NOMO-1 treated with dmso at 0.1 percent for 144 hours (cell line): Measurements from ENCODE around the gene DNAJC13.
A peak's percentile ranks its signal among the peaks of the same experiment; 100 is the strongest.
"Not testable (repeated sequence)": the region's sequence is repeated elsewhere in the genome, so short reads cannot be mapped to it uniquely, and the experiment has no call there.

Experiments
- DNase-seq: peaks from one replicate; lab custom pipeline; 2025; ENCODE audit not compliant: unreplicated experiment; lab: John Stamatoyannopoulos, UW

Gene DNAJC13

GRCh38 chr3:132542577-132542976 is 125.3 kb downstream of the DNAJC13 start:
- no peak for DNase-seq

- peak; percentile 31 for DNase-seq
Measured at GRCh38 chr3:132543011-132543739, 125.9 kb downstream of the DNAJC13 start.

- no peak for DNase-seq
Measured at GRCh38 chr3:132544130-132544529, 126.8 kb downstream of the DNAJC13 start.

GRCh38 chr3:132545471-132545870 is 128.2 kb downstream of the DNAJC13 start:
- DNase-seq: peak; percentile 39

GRCh38 chr3:132549169-132549568 is 131.9 kb downstream of the DNAJC13 start:
- DNase-seq: no peak

- DNase-seq: no peak
Measured at GRCh38 chr3:132549890-132550578, 132.7 kb downstream of the DNAJC13 start.

GRCh38 chr3:132550579-132551305 is 133.4 kb downstream of the DNAJC13 start:
- DNase-seq: no peak

GRCh38 chr3:132553826-132554225 is 136.5 kb downstream of the DNAJC13 start:
- DNase-seq: no peak

- DNase-seq: no peak
Measured at GRCh38 chr3:132554437-132554836, 137.1 kb downstream of the DNAJC13 start.

- DNase-seq: no peak
Measured at GRCh38 chr3:132555306-132556035, 138.2 kb downstream of the DNAJC13 start.

GRCh38 chr3:132556036-132556386 is 138.7 kb downstream of the DNAJC13 start:
- DNase-seq: not testable (repeated sequence)

- DNase-seq: no peak
Measured at GRCh38 chr3:132556508-132557159, 139.3 kb downstream of the DNAJC13 start.

- DNase-seq: no peak
Measured at GRCh38 chr3:132561003-132561402, 143.7 kb downstream of the DNAJC13 start.

GRCh38 chr3:132563420-132564069 is 146.2 kb downstream of the DNAJC13 start:
- no peak for DNase-seq

GRCh38 chr3:132564070-132564465 is 146.8 kb downstream of the DNAJC13 start:
- DNase-seq: no peak

- no peak for DNase-seq
Measured at GRCh38 chr3:132568422-132568821, 151.1 kb downstream of the DNAJC13 start.

- DNase-seq: no peak
Measured at GRCh38 chr3:132569153-132569552, 151.9 kb downstream of the DNAJC13 start.

- no peak for DNase-seq
Measured at GRCh38 chr3:132569580-132569979, 152.3 kb downstream of the DNAJC13 start.

GRCh38 chr3:132570016-132570415 is 152.7 kb downstream of the DNAJC13 start:
- DNase-seq: no peak

- DNase-seq: no peak
Measured at GRCh38 chr3:132573797-132574211, 156.5 kb downstream of the DNAJC13 start.
